Transverse colon (tissue), 3 donors: Measurements from ENCODE around the gene COMMD9.

ENCODE experiments used
- CTCF ChIP-seq, 5 experiments: fragments of 200-600 bp in 3 of 5; fragments of 450-650 bp in 2 of 5; sonication (generic) in 3 of 5; IDR thresholded peaks; 1 replicate in 2 of 5; 2 replicates in 3 of 5; pipeline ENCODE4 v1.5.1; 2016 to 2017; ENCODE audit warnings: antibody characterized with exemption in 5 of 5, inconsistent platforms in 3 of 5, mild to moderate bottlenecking in 2 of 5, moderate library complexity in 1 of 5
- EP300 ChIP-seq: sonication (generic); formaldehyde crosslinking; IDR thresholded peaks from one replicate; pipeline ENCODE4 v1.6.1; 2017; ENCODE audit warnings: antibody characterized with exemption, low read depth
- POLR2A ChIP-seq: fragments of 450-650 bp; IDR thresholded peaks from one replicate; pipeline ENCODE4 v1.6.1; 2016; ENCODE audit warnings: antibody characterized with exemption, mild to moderate bottlenecking, moderate library complexity

- TF ChIP-seq EP300 (no peak), POLR2A (no peak), CTCF (IDR thresholded peaks at IDR 0.05) (no peak)
These were observed 23.6 kb upstream of the COMMD9 start for GRCh38 chr11:36312611-36313472.
